BJ (cell line): Measurements from ENCODE around the gene PCDH9. TPM values are rescaled to one million over a fixed set of nuclear protein-coding genes. Genes with fewer than 3 reads are reported as not detected.

ENCODE experiments used
- CTCF ChIA-PET: fragments of 350-600 bp; formaldehyde crosslinking; extraction: SDS; loops from one replicate; lab custom pipeline; 2021; ENCODE audit warnings: antibody characterized with exemption, inconsistent platforms; lab: Yijun Ruan, JAX
- POLR2A ChIA-PET: fragments of 300-600 bp; sonication (Branson Sonifier 250); formaldehyde crosslinking; extraction: SDS; loops from one replicate; lab custom pipeline; 2021; ENCODE audit warnings: antibody characterized with exemption; lab: Charles Lee
- DNase-seq: peaks from one replicate; pipeline ENCODE4 v3.0.0-alpha.2; 2011; ENCODE audit warnings: low read depth
- H3K27me3 ChIP-seq: 2 replicates; pipeline ENCODE4 v1.6.0; 2011; ENCODE audit warnings: low read length; ENCODE audit not compliant: control insufficient read depth, insufficient read depth
- H3K36me3 ChIP-seq: 2 replicates; pipeline ENCODE4 v1.5.1; 2011; ENCODE audit warnings: low read length; ENCODE audit not compliant: control insufficient read depth, insufficient read depth
- H3K4me3 ChIP-seq: 2 replicates; pipeline ENCODE4 v1.5.1; 2011; ENCODE audit warnings: low read depth, mild to moderate bottlenecking, control low read depth, low read length
- polyA plus RNA-seq: library from polyadenylated mRNA; depleted of rRNA; stranded (reverse); fragments of >200 nt; gene quantifications from 2 replicates; pipeline ENCODE4 v1.2.3, GENCODE V29; 2011
- TF ChIP-seq, protein P1 (sequence below): IDR thresholded peaks from 2 replicates; pipeline ENCODE4 v1.5.1; 2011; ENCODE audit warnings: low read depth, mild to moderate bottlenecking, control low read depth, inconsistent platforms, low read length, moderate library complexity; ENCODE audit not compliant: insufficient read depth

Gene PCDH9
- polyA plus RNA-seq, 1 experiment: 2.3 TPM

DNA sequence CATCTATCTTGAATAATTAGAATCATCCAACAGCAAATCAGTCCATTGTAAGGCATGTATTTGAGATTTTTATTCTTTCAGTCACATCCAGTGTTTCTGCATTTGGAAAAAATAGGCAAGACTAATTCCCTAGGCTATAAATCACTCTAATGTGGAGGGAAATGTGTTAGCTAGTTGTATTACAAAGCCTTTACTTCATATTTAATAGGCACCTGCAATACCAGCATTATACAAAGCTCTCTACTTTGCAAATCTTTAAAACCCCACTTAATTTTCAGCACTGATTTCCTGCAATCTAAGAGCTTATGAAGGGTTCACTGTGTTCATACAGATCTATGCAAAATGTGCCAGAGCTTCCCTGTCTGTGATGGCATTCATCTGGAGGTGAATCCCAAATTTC is 12.3 kb downstream of the PCDH9 start:
- Histone ChIP-seq H3K36me3 (no peaks in the 10 kb centered on the region), H3K27me3 (no peaks in the 10 kb centered on the region), H3K4me3 (no peak overlapping the region)
- ChIA-PET CTCF (no interaction called here), POLR2A (no interaction called here)
- TF ChIP-seq, protein P1, sequence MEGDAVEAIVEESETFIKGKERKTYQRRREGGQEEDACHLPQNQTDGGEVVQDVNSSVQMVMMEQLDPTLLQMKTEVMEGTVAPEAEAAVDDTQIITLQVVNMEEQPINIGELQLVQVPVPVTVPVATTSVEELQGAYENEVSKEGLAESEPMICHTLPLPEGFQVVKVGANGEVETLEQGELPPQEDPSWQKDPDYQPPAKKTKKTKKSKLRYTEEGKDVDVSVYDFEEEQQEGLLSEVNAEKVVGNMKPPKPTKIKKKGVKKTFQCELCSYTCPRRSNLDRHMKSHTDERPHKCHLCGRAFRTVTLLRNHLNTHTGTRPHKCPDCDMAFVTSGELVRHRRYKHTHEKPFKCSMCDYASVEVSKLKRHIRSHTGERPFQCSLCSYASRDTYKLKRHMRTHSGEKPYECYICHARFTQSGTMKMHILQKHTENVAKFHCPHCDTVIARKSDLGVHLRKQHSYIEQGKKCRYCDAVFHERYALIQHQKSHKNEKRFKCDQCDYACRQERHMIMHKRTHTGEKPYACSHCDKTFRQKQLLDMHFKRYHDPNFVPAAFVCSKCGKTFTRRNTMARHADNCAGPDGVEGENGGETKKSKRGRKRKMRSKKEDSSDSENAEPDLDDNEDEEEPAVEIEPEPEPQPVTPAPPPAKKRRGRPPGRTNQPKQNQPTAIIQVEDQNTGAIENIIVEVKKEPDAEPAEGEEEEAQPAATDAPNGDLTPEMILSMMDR: no peak
- DNase-seq: no peak

GRCh38 chr13:67216864-67217263 is 13.3 kb downstream of the PCDH9 start:
- ChIA-PET POLR2A (no interaction called here), CTCF (interaction anchor here (0.8 kb wide), 1 partner anchor 1560 kb away, joined by 3 read pairs; no protein-coding TSS in a partner anchor)
- H3K27me3 ChIP-seq: no peaks in the 10 kb centered on the region
- DNase-seq: no peak
- H3K4me3 ChIP-seq: no peak overlapping the region
- H3K36me3 ChIP-seq: no peaks in the 10 kb centered on the region
- TF ChIP-seq, protein P1: no peak

- H3K36me3 ChIP-seq: no peaks in the 10 kb centered on the region
- TF ChIP-seq, protein P1: no peak
- no peak for DNase-seq
- ChIA-PET CTCF (no interaction called here), POLR2A (no interaction called here)
- H3K27me3 ChIP-seq: no peaks in the 10 kb centered on the region
- H3K4me3 ChIP-seq: no peak overlapping the region
Observed at GRCh38 chr13:67210208-67210607, 19.9 kb downstream of the PCDH9 start.

- H3K36me3 ChIP-seq: no peaks in the 10 kb centered on the region
- DNase-seq: no peak
- TF ChIP-seq, protein P1: no peak
- ChIA-PET CTCF (interaction anchor here (1.6 kb wide), 1 partner anchor 15 kb away, joined by 3 read pairs; no protein-coding TSS in a partner anchor), POLR2A (no interaction called here)
- no peak overlapping the region for H3K4me3 ChIP-seq
- H3K27me3 ChIP-seq: no peaks in the 10 kb centered on the region
Observed at GRCh38 chr13:67208552-67208951, 21.6 kb downstream of the PCDH9 start.

DNA sequence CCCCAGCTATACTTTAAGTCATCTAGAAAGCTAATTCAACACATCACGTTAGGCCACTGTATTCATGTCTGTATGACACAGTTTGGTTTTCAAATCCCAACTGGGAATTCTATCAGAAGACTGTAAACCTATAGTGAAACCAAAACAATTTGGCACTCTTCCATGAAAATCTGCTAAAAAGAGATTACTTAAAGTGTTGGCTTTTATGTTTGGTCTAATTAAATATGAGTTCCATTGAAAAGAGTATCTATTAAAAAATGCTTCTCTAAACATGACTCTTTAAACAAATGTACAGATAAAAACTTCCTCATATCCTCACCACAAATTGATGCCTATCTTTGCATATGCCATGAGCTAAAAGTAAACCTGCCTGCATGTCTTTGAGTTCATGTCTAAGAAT is 25.4 kb downstream of the PCDH9 start:
- H3K4me3 ChIP-seq: no peak overlapping the region
- ChIA-PET POLR2A (no interaction called here), CTCF (no interaction called here)

More for the DNA sequence above, 25.4 kb downstream of the PCDH9 start:
- H3K36me3 ChIP-seq: no peaks in the 10 kb centered on the region
- DNase-seq: no peak
- TF ChIP-seq, protein P1: no peak
- no peaks in the 10 kb centered on the region for H3K27me3 ChIP-seq
